Kidney epithelial cell (primary cell): Measurements from ENCODE around the gene IL19. TPM values are rescaled to one million over a fixed set of nuclear protein-coding genes. Genes with fewer than 3 reads are reported as not detected.

Source experiments
- DNase-seq: peaks from one replicate; pipeline ENCODE4 v3.0.0-alpha.2; 2010; ENCODE audit warnings: low read depth
- H3K27me3 ChIP-seq: 2 replicates; pipeline ENCODE4 v1.6.0; 2011; ENCODE audit warnings: low read length; ENCODE audit not compliant: control insufficient read depth, insufficient read depth
- H3K36me3 ChIP-seq: 2 replicates; pipeline ENCODE4 v1.5.1; 2011; ENCODE audit warnings: low read length; ENCODE audit not compliant: control insufficient read depth, insufficient read depth
- H3K4me3 ChIP-seq: 2 replicates; pipeline ENCODE4 v1.5.1; 2011; ENCODE audit warnings: low read depth, mild to moderate bottlenecking, control low read depth, low read length
- CTCF ChIP-seq: IDR thresholded peaks from 2 replicates; pipeline ENCODE4 v1.5.1; 2011; ENCODE audit warnings: mild to moderate bottlenecking, moderate library complexity, low read length, control low read depth, inconsistent platforms; ENCODE audit not compliant: insufficient read depth, poor library complexity, severe bottlenecking
- total RNA-seq: library from RNA; depleted of rRNA; stranded (reverse); fragments of >200 nt; gene quantifications from 2 replicates; pipeline ENCODE4 v1.2.3, GENCODE V29; 2015

The IL19 gene
- total RNA-seq, 1 donor from 2014 or later = not detected

DNA sequence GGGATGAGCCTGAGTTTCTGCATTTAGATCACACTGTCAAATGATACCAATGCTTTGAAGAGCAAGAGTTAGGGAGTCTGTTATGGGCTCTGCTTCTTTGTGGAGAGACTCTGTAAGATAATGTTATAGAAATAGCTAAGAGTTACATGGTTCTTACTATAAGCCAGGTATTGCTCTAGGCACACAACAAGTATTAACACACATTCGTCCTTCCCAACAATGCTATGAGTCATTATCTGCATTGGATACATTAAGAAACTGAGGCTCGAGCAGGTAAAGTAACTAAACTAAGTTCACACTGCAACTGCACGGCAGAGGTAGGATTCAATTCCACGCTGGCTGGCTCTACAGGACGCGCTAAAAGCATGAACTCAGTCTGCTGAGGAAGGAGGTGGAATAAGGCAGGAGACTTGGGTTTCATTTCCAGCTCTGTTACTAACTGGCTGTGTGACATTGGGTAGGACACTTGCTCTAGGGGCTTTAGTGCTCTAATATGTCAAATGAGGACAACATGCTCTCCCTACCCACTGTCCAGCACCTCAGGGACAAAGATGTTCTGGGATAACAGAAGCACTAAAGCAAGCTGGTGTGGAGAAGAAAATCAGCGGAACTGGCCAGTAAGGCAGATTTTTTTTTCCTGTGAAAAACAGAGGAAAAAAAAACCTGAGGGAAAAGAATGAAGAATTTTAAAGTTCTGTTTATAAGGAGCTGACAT is 71.2 kb downstream of the IL19 start:
- Histone ChIP-seq H3K4me3 (no peak overlapping the region), H3K36me3 (no peaks in the 10 kb centered on the region), H3K27me3 (no peaks in the 10 kb centered on the region)
- TF ChIP-seq CTCF = no peak
- no peak for DNase-seq

DNA sequence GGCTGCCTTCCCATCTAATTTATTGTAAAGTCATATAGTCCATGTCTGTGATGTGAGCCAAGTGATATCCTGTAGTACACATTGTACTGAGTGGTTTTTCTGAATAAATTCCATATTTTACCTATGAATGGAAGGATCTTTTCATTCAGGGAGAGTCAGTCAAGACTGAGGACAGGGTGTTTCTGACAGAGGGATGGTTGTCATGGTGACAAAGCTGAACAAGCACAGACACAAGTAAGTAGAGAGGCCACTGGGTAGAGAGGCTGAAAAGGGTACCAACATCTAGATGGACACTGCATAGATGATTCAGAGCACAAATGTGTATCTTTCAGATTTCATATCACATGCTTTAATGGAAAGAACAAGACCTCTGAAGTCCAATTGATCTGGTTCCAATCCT is 72.3 kb downstream of the IL19 start:
- DNase-seq = no peak
- H3K27me3 ChIP-seq = no peaks in the 10 kb centered on the region
- no peaks in the 10 kb centered on the region for H3K36me3 ChIP-seq
- no peak overlapping the region for H3K4me3 ChIP-seq
- TF ChIP-seq CTCF = no peak

GRCh38 chr1:206843626-206844025 is 73.1 kb downstream of the IL19 start:
- H3K36me3 ChIP-seq = no peaks in the 10 kb centered on the region
- no peak for TF ChIP-seq CTCF

GRCh38 chr1:206846487-206846886 is 75.9 kb downstream of the IL19 start:
- Histone ChIP-seq H3K4me3 (no peak overlapping the region), H3K36me3 (no peaks in the 10 kb centered on the region), H3K27me3 (no peaks in the 10 kb centered on the region)
- no peak for DNase-seq
- no peak for TF ChIP-seq CTCF

More at GRCh38 chr1:206843626-206844025, 73.1 kb downstream of the IL19 start:
- Histone ChIP-seq H3K4me3 (no peak overlapping the region), H3K27me3 (no peaks in the 10 kb centered on the region)
- DNase-seq = no peak

- Histone ChIP-seq H3K27me3 (no peaks in the 10 kb centered on the region), H3K36me3 (no peaks in the 10 kb centered on the region), H3K4me3 (no peak overlapping the region)
- TF ChIP-seq CTCF = no peak
- DNase-seq = no peak
These were observed 76.8 kb downstream of the IL19 start for GRCh38 chr1:206847337-206847834.

- Histone ChIP-seq H3K4me3 (no peak overlapping the region), H3K36me3 (no peaks in the 10 kb centered on the region), H3K27me3 (no peaks in the 10 kb centered on the region)
- TF ChIP-seq CTCF = no peak
- no peak for DNase-seq
These were observed 77.4 kb downstream of the IL19 start for GRCh38 chr1:206847946-206848345.
